Stimulated activated CD8-positive, alpha-beta memory T cell treated with anti-CD3 and anti-CD28 coated beads, Interleukin-4, amount 100 ng/mL, for 48 hours (primary cell): Measurements from ENCODE around the gene CXADR.

Experiments used
- DNase-seq: peaks from one replicate; pipeline ENCODE4 v3.0.0-alpha.2; 2020

The CXADR gene

DNA sequence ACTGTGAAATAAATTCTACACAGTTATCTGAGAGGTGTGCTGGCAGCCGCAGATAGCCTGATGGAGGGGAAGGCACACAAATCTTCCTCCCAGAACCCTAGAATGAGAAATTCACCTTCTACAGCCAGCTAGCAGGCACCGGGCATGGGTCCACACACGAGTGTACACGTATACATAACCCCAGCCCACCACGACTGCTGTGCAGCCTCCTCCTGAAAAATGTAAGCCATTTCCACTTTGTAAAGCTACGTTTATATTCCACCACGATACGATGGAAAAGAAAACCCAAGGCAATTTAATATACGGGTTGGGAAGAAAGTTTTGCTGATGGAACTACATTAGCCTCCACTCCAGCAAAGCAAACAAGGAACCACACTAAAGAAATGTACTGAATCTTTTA, 98.1 kb downstream of the CXADR start:
- DNase-seq = no peak

DNA sequence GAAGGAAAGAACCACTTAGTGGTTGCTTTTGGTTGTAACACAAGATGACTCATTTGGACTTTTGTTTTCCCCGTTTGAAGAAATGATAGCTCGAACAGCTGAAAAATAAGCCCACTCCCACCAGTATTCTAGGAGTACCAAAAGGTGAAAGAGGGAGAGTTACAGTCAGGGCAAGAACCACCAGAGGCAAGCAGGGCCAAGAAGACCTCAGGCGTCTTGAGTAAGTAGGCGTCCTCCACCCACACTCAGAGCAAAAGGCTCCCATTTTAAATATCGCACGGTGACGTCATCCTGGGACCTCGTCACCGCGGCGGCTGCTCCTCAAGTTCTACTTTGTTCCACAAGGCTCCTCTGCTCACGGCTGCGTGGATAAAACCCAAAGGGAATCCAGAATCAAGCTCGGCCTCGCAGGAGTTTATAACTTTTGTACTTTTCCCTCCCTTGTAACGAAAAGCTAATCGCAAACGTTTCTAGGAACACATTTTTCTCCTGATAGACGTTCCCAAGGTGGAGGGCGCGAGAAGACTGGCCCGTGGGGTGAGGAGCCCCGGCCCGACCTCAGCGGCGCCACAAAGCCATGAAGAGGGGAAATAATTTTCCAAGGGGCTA, 98.7 kb downstream of the CXADR start:
- peak; percentile 84 for DNase-seq

DNA sequence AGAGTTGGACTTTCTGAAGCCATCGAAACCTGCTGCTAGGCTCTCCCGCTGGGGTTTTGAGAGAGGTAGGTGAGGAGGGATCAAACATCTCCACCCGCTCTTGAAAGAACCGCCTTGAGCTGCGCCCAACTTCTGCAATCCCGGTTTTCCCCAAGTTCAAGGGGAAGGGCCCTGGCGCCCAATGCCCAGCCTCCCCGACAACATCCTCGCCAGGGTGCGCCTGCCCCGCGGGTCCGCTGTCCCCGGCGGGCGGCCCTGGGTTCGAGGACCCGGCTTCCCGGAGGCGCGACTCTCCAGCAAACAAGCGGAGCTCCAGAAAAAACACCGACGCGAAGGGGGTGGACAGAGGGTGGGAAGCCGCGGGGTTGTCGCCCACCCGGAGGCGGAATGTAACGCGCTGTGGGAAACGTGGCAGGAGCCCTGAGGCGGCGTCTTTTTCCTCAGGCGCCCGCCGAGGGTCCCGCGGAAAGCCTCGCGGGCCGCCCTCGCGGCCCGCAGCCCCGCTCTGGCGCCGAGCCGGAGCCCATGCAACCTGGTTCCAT, 99.3 kb downstream of the CXADR start:
- DNase-seq = peak; percentile 51

DNA sequence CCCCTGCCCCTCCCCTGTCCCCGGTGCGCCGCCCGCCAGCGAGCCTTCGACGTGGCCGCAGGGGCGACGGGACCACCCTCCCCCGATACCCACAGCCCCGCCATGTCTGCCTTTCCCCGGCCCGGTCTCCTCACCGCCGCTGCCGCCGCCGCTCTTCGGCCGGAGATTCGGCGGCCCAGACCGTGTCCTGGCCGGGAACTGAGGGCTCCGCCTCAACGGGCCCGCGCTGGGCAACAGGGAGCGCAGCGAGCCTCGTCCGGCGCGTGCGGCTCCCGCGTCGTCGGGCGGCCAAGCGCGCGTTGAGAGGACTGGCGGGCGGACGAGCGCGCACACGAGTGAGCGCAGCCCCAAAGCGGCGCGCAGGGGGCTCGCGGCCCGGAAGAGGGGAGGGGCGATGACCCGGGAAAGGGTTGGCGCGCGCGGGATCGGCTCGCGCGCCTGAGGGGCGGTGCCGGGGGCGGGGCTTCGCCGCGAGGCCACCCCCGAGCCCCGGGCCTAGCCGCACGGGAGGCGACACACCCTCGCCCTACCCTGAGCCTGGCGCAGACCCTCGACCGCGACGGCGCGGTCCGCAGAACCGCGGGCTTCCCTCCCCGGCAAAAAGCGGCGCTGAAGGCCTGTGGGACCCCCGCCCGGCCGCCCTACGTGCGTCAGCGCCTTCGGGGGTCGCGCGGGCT, 99.9 kb downstream of the CXADR start, which contains the start of gene BTG3:
Gene BTG3 (minus strand): TSS at position 337 of the 677 bp plus-strand sequence. CDS start 3,757 bp downstream, outside the sequence.
- DNase-seq = peak; percentile 87

DNA sequence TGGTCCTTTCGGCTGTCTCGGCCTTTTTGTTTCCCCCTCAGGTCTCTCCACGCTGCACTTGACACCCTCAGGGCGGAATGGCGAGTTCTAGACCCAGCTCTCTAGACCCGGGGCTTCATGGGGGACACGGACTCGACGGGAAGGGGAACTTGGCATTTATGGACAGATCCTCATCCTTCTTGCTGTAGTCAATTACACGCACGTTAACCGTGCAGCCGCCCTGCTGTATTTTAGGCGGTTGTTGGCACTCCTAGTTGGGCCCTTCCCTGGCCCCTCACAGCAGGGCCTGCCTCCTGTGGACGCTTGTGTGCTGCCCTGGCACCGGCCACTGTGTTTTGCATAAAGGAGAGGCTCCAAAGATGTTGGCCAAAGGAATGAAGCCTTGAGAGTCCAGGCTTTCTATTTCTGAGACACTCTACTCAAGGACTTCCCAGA, 100.4 kb downstream of the CXADR start:
- peak; percentile 32 for DNase-seq

DNA sequence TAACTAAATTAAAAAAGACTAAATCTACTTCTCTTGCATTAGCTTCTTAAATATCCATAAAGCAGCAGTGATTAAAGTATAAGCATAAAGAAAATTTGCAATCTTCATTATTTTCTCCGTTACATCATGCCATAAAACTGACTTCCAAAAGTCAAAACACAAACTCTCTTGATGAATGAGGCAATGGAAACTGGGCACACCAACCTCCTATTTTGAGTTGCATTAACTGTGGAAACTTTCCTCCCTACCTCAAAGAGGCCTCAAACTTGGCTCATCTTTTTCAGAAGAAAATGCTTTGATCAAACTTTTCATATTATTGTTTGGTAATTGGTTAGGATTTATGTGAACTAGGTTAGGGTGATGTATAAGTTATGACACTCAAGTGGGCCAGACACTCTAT, 104.0 kb downstream of the CXADR start:
- no peak for DNase-seq

DNA sequence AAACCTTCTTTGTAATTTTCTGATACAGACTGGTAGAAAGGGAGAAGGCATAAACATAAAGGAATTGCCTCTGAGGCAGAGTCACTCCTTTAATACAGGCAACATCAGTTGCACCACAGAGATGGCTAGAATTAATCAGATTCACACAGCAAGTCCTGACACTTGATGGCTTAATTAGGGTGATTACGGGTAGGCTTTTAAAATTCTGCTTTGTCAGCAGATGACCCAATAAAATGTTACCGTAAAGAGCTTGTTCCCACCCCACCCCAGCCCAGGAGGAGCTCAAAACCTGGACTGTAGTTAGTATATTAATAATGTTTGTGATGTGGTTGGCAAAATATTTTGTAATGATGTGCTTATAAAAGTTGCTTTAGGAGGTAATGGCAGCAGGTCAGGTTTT, 109.2 kb downstream of the CXADR start:
- DNase-seq = no peak

DNA sequence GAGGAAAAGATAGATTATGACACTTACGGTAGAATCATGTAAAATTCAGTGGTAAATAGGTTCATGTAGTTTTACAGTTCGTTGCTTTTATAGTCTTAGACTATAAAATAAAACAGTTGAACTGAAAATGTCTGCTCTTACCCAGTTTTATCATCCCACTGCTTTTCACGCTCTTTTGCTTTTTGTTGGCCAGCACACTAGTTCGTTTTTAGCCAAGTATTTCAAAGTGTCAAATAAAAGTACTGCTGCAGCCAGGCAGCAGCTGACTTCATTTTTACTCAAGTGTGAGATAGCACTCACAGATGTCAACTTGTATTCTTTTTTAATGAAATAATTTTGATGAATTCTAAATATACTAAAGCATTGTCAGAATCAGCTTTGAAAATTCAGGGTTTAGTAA, 118.4 kb downstream of the CXADR start:
- no peak for DNase-seq

DNA sequence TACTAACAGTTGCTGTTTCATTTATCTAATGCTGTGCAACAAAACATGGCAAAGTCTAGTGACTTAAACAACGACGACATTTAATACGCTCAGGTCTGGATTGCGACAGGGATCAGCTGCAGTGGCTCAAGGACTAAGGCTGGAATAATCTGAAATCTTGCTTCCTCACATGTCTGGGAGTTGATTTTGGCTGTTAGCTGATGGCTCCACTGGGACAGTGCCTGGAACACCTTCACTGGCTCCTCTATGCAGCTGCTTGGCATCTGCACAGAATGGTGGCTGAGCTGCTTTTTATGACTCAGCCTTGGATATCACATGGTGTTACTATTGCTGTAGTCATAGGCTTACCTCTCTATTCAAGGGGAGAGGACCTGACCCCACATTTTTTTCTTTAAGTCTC, 123.9 kb downstream of the CXADR start:
- DNase-seq = no peak

DNA sequence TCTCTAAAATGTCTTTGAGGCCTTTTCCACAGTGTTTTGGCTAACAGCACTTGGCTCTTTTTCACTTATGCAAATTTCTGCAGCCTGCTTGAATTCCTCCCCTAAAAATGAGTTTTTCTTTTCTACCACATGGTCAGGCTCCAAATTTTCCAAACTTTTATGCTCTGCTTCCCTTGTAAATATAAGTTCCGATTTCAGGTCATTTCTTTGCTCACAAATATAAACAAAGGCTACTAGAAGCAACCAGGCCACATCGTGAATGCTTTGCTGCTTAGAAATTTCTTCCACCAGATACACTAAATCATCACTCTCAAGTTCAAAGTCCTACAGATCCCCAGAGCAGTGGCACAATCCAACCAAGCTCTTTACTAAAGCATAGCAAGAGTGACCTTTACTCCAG, 128.0 kb downstream of the CXADR start:
- no peak for DNase-seq
